Rectal smooth muscle tissue (tissue), 1 donor: ENCODE measurements around the gene DNAH14.
"Not testable (repeated sequence)": the region's sequence is repeated elsewhere in the genome, so short reads cannot be mapped to it uniquely, and the experiment has no call there.

Experiments used
- H3K27ac ChIP-seq: one replicate; pipeline ENCODE4 v1.7.0; 2013; ENCODE audit warnings: low read depth, low read length, inconsistent platforms
- H3K27me3 ChIP-seq: one replicate; pipeline ENCODE4 v1.7.0; 2013; ENCODE audit warnings: low read length; ENCODE audit not compliant: control insufficient read depth, insufficient read depth
- H3K36me3 ChIP-seq: one replicate; pipeline ENCODE4 v1.7.0; 2013; ENCODE audit warnings: low read length; ENCODE audit not compliant: control insufficient read depth, insufficient read depth
- H3K4me1 ChIP-seq: one replicate; pipeline ENCODE4 v1.7.0; 2013; ENCODE audit warnings: low read length; ENCODE audit not compliant: control insufficient read depth, insufficient read depth
- H3K4me3 ChIP-seq: one replicate; pipeline ENCODE4 v1.7.0; 2013; ENCODE audit warnings: low read length
- H3K9ac ChIP-seq: one replicate; pipeline ENCODE4 v1.7.0; 2013; ENCODE audit warnings: low read length

The DNAH14 gene

DNA sequence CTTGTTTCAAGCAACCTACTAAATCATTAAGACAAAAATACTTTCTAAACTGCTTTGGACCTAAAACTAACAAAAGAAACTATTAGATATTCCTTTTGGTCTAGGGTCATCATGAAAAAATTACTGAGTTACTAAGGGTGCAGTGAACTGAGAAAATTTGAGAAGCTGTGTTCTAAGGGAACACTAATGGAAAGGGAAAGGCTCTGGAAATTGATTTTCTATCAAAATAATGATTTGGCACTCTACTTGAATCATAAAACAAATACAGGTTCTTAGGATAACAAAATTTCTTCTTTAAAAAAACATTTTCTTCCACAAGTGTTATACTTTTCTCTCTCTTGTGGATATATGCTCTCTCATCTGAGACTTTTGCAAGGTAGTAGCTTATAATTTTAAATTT, 213.5 kb downstream of the DNAH14 start:
- no peaks in the 10 kb centered on the region for H3K36me3 ChIP-seq
- no peaks in the 10 kb centered on the region for H3K27me3 ChIP-seq
- no peak overlapping the region for H3K4me3 ChIP-seq
- no peak overlapping the region for H3K9ac ChIP-seq
- H3K4me1 ChIP-seq = no peaks in the 10 kb centered on the region
- H3K27ac ChIP-seq = no peak overlapping the region

DNA sequence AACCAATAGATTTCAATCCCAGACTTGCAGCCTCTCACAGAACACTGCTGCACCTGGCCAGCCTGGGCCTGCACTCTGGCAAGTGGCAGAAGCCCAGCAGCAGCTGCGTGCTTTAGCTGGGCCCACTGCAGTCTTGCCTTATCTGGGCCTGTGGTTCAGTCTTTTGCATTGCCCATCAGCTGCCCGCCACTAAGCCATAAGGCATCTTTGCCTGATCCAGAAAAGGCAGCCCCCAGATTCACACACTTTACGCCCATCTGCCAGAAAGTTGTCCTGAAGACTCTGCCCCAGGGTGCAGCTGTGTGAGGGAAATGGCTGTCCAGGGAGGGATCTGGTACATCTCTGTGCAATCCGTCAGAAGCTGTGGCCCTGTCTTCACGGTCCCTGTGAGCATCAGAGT, 217.0 kb downstream of the DNAH14 start:
- no peak overlapping the region for H3K9ac ChIP-seq
- H3K27ac ChIP-seq = no peak overlapping the region
- no peaks in the 10 kb centered on the region for H3K4me1 ChIP-seq
- H3K36me3 ChIP-seq = no peaks in the 10 kb centered on the region
- no peaks in the 10 kb centered on the region for H3K27me3 ChIP-seq
- no peak overlapping the region for H3K4me3 ChIP-seq

DNA sequence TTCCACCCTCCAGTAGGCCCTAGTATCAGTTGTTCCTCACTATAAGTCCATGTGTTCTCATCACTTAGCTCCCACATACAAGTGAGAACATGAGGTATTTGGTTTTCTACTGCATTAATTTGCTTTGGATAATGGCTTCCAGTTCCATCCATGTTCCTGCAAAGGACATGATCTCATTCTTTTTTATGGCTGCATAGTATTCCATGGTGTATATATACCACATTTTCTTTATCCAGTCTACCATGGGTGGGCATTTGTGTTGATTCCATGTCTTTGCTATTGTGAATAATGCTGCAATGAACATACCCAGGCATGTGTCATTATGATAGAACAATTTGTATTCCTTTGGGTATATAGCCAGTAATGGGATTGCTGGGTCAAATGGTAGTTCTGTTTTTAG, 218.3 kb downstream of the DNAH14 start:
- not testable (repeated sequence) for H3K4me3 ChIP-seq, H3K4me1 ChIP-seq, H3K36me3 ChIP-seq, H3K27ac ChIP-seq, H3K27me3 ChIP-seq, H3K9ac ChIP-seq

DNA sequence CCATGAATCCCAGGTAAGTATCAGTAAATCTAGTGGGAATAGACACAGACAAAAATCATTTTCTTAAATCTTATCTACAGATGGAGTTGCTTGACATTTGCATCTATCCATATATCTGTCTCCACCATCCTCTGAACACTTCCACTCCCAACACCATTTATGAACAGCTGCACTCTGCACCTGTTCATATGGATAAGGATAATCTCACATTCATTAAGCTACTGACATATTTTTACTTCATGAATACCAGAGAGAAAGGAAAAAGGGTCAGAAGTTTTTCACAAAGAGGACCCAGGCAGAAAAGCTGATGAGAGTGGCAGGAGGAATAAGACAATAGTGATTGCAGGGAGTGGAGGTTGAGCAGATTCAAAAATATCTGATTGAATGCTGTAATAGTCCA, 222.6 kb downstream of the DNAH14 start:
- Histone ChIP-seq H3K27me3 (no peaks in the 10 kb centered on the region), H3K9ac (no peak overlapping the region), H3K4me3 (no peak overlapping the region)

DNA sequence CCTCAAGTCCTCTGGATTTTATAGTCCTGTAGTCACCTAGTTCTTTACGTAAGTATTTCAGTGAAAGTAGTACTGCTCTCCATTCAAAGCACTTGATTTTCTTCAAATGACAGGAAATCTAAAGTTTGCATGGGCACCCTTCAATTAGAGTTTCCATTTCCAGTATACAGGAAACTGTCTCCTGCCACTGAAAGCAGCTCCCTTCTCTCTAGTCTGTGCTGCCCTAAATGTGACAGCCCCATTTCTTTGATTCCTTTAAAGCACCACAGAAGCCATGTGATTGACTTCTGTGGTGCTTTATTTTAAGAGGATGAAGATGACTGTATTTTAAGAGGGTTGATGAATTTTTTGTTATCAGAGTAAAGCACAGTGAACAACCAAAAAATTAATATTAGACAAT, 226.1 kb downstream of the DNAH14 start:
- H3K4me1 ChIP-seq = no peaks in the 10 kb centered on the region
- H3K27me3 ChIP-seq = no peaks in the 10 kb centered on the region
- H3K9ac ChIP-seq = no peak overlapping the region
- H3K4me3 ChIP-seq = no peak overlapping the region
- H3K36me3 ChIP-seq = no peaks in the 10 kb centered on the region
- no peak overlapping the region for H3K27ac ChIP-seq

More for the DNA sequence above, 222.6 kb downstream of the DNAH14 start:
- Histone ChIP-seq H3K27ac (no peak overlapping the region), H3K4me1 (no peaks in the 10 kb centered on the region), H3K36me3 (no peaks in the 10 kb centered on the region)

DNA sequence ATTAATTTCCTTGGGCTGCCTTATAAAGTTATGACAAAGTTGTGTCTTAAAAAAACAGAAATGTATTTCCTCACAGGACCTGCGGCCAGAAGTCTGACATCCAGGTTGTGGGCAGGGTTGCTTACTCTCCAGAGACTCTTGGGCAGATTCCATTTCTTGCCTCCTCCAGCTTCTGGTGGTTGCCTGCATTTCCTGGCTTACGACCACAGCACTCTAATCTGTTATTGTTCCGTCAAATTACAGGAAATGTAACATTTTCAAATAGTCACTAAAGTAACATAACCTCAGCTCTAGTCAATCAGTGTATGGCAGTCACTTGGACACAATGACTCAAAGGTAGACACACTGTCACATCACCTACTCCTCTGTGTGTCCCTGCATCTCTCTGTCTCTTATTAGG, 226.8 kb downstream of the DNAH14 start:
- no peak overlapping the region for H3K9ac ChIP-seq
- no peaks in the 10 kb centered on the region for H3K4me1 ChIP-seq
- H3K27ac ChIP-seq = no peak overlapping the region
- no peaks in the 10 kb centered on the region for H3K36me3 ChIP-seq
- no peaks in the 10 kb centered on the region for H3K27me3 ChIP-seq
- no peak overlapping the region for H3K4me3 ChIP-seq

DNA sequence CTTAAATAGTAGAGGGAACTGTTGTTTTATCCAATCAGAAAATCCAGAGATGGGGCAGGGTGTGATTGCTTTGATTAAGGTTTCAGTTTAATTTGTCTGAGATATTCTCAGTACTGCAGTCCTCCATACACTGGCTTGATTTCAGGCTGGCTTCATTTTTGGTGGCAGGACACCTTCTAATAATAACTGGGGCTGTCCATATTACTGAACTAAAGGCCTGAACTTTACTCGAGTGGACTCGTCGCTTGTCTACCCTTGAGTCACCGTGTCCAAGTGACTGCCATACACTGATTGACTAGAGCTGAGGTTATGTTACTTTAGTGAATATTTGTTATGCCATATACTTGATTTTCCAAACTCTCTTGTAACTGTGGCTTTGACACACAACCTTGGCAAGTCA, 228.8 kb downstream of the DNAH14 start:
- Histone ChIP-seq H3K27ac (no peak overlapping the region), H3K9ac (no peak overlapping the region), H3K4me1 (no peaks in the 10 kb centered on the region), H3K4me3 (no peak overlapping the region), H3K36me3 (no peaks in the 10 kb centered on the region), H3K27me3 (no peaks in the 10 kb centered on the region)

DNA sequence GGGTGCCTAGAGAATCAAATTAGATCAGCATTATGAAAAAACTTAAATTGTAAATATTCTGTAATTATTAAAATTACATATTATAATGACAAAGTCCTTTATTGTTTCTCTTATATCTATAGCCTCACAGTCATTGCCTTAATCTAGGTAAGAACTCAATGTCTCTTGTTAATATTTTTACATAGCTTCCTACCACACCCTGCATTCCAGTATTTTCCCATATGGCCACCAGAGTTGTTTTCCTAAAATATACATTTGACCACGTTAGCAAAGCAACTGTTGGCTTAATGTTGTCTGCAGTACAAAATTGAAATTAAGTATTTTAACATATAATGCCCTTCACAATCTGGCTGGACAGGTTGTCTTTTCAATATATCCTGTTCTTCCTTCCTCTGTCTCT, 230.3 kb downstream of the DNAH14 start:
- H3K4me3 ChIP-seq = no peak overlapping the region
- no peak overlapping the region for H3K9ac ChIP-seq
- H3K36me3 ChIP-seq = no peaks in the 10 kb centered on the region
- no peaks in the 10 kb centered on the region for H3K4me1 ChIP-seq
- H3K27ac ChIP-seq = no peak overlapping the region
- no peaks in the 10 kb centered on the region for H3K27me3 ChIP-seq

DNA sequence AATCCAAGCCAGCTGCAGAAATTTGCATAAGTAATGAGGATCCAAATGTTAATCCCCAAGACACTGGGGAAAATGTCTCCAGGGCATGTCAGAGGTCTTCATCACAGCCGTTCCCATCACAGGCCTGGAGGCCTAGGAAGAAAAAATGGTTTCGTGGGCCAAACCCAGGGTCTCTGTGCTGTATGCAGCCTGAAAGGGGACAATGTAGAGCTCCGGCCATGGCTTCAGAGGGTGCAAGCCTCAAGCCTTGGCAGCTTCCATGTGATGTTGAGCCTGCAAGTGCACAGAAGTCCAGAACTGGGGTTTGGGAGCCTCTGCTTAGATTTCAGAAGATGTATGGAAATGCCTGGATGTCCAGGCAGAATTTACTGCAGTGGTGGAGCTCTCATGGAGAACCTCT, 247.9 kb downstream of the DNAH14 start:
- not testable (repeated sequence) for H3K4me3 ChIP-seq, H3K27me3 ChIP-seq, H3K9ac ChIP-seq, H3K4me1 ChIP-seq, H3K36me3 ChIP-seq, H3K27ac ChIP-seq

DNA sequence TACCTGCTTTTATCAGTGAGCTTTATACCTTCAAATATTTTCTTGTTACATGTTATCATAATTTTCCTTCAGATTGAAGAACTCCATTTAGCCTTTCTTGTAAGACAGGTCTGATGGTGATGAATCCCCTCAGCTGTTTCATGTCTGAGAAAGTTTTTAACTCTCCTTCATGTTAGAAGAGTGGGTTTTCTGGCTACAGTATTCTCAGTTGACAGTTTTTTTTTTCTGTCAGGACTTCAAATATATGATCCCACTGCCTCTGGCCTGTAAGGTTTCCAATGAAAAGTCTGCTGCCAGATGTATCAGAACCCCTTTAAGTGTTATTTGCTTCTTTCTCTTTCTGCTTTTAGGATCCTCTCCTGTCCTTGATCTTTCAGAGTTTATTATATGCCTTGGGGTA, 250.2 kb downstream of the DNAH14 start:
- Histone ChIP-seq H3K27ac (no peak overlapping the region), H3K4me3 (no peak overlapping the region), H3K4me1 (no peaks in the 10 kb centered on the region), H3K9ac (no peak overlapping the region), H3K36me3 (no peaks in the 10 kb centered on the region), H3K27me3 (no peaks in the 10 kb centered on the region)

DNA sequence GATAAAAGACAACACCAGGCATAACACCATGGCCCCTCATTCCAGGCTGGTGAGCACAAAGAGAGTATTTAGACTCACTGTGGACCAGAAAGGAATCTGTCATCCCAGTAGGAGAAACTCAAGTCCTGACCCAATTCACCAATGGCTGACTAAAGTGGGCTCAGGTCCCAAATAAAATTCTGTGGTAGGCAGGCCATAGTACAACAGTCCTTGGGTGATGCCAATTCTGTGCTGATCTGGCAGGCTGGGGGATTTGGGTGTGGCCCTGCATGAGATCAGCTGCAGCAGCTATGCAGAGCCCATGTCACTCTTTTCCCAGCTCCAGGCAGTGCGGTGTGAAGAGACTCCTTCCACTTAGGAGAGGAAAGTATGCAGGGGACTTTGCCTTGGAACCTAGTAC, 253.2 kb downstream of the DNAH14 start:
- H3K27me3 ChIP-seq = no peaks in the 10 kb centered on the region
- no peaks in the 10 kb centered on the region for H3K4me1 ChIP-seq
- no peak overlapping the region for H3K4me3 ChIP-seq
- H3K9ac ChIP-seq = no peak overlapping the region
- H3K36me3 ChIP-seq = no peaks in the 10 kb centered on the region
- H3K27ac ChIP-seq = no peak overlapping the region

DNA sequence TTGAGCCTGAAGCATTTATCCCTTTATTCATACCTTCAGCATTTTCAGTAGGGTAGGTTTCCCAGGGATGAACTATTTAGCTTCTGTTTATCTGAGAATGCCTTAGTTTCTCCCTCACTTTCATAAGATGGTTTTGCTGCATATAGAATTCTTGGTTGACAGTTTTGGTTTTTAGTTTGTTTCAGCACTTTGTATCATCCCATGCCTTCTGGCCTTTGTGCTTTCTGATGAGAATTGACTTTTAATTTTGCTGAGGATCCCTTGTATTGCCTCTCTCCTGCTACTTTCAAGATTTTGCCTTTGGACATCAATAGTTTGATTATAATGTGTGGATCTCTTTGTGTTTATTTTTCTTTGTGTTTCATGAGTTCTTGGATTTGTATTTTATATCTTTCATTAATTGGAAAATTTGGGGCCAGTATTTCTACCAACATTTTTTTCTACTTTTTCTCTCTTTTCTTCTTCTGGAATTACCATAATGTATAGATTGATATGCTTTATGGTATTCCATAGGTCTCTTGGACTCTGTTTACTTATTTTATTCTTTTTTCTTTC, 261.8 kb downstream of the DNAH14 start:
- Histone ChIP-seq H3K4me3 (no peak overlapping the region), H3K9ac (no peak overlapping the region), H3K4me1 (no peaks in the 10 kb centered on the region), H3K27ac (no peak overlapping the region), H3K27me3 (no peaks in the 10 kb centered on the region), H3K36me3 (no peaks in the 10 kb centered on the region)

DNA sequence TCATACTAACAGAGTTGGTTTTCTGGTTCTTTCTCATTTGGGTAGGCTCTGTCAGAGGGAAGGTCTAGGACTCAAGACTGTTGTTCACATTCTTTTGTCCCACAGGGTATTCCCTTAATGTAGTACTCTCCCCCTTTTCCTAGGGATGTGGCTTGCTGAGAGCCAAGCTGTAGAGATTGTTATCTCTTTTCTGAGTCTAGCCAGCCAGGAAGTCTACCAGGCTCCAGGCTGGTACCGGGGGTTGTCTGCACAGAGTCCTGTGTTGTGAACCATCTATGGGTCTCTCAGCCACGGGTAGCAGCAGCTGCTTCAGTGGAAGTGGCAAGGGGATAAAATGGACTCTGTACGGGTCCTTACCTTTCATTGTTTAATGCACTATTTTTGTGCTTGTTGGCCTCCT, 272.0 kb downstream of the DNAH14 start:
- Histone ChIP-seq H3K4me3 (no peak overlapping the region), H3K9ac (no peak overlapping the region), H3K27me3 (no peaks in the 10 kb centered on the region), H3K36me3 (no peaks in the 10 kb centered on the region), H3K27ac (no peak overlapping the region), H3K4me1 (no peaks in the 10 kb centered on the region)
